Gastrocnemius medialis (tissue), 4 donors: ENCODE measurements around the gene BRF1.

Source experiments
- CTCF ChIP-seq, 5 experiments: fragments of 450-650 bp in 3 of 5; fragments of 200-600 bp in 2 of 5; sonication (generic) in 2 of 5; IDR thresholded peaks in 4 of 5; conservative IDR thresholded peaks in 1 of 5; 1 replicate in 4 of 5; 2 replicates in 1 of 5; pipeline ENCODE4 v1.5.1; 2016 to 2019; ENCODE audit warnings: antibody characterized with exemption in 5 of 5, mild to moderate bottlenecking in 3 of 5, moderate library complexity in 3 of 5
- POLR2A ChIP-seq, 2 donors: fragments of 450-650 bp; IDR thresholded peaks; one replicate each; pipeline ENCODE4 v1.6.1; 2017; ENCODE audit warnings: antibody characterized with exemption in 2 of 2, mild to moderate bottlenecking in 2 of 2, moderate library complexity in 2 of 2

GRCh38 chr14:105185973-105186372 lies 114.8 kb downstream of the BRF1 start:
- no peak for TF ChIP-seq CTCF (IDR thresholded peaks at IDR 0.05 in 4 of 5, conservative IDR thresholded peaks at IDR 0.05 in 1 of 5)
- TF ChIP-seq POLR2A (IDR thresholded peaks at IDR 0.05): no peak
